GM23248 (cell line): Measurements from ENCODE around the gene ZNF398. TPM values are rescaled to one million over a fixed set of nuclear protein-coding genes. Genes with fewer than 3 reads are reported as not detected.

Experiments
- DNase-seq: peaks from one replicate; pipeline ENCODE4 v3.0.0-alpha.2; 2015
- H2AFZ ChIP-seq: fragments of 200-600 bp; sonication (generic); 2 replicates; pipeline ENCODE4 v1.6.1; 2016; ENCODE audit warnings: antibody characterized with exemption
- H3F3A ChIP-seq: fragments of 200-600 bp; sonication (generic); 2 replicates; pipeline ENCODE4 v1.6.1; 2016; ENCODE audit warnings: mild to moderate bottlenecking, antibody characterized with exemption, mixed run types; ENCODE audit not compliant: insufficient read depth
- H3K27ac ChIP-seq: fragments of 200-600 bp; sonication (generic); 2 replicates; pipeline ENCODE4 v1.5.1; 2016; ENCODE audit warnings: mild to moderate bottlenecking
- H3K27me3 ChIP-seq: fragments of 200-600 bp; sonication (generic); replicated peaks from 2 replicates; pipeline ENCODE4 v1.6.1; 2016; ENCODE audit warnings: mild to moderate bottlenecking; ENCODE audit not compliant: insufficient read depth
- H3K36me3 ChIP-seq: fragments of 200-600 bp; sonication (generic); 2 replicates; pipeline ENCODE4 v1.6.1; 2016; ENCODE audit warnings: low read depth, mild to moderate bottlenecking
- H3K4me1 ChIP-seq: fragments of 200-600 bp; sonication (generic); 2 replicates; pipeline ENCODE4 v1.6.1; 2016; ENCODE audit warnings: mild to moderate bottlenecking; ENCODE audit not compliant: insufficient read depth
- H3K4me2 ChIP-seq: fragments of 200-600 bp; sonication (generic); one replicate; pipeline ENCODE4 v1.6.1; 2016; ENCODE audit warnings: mild to moderate bottlenecking; ENCODE audit not compliant: unreplicated experiment
- H3K4me3 ChIP-seq: fragments of 200-600 bp; sonication (generic); 2 replicates; pipeline ENCODE4 v1.5.1; 2016; ENCODE audit warnings: mild to moderate bottlenecking
- H3K79me2 ChIP-seq: fragments of 200-600 bp; sonication (generic); 2 replicates; pipeline ENCODE4 v1.6.1; 2016; ENCODE audit warnings: mild to moderate bottlenecking; ENCODE audit not compliant: insufficient read depth
- H3K9ac ChIP-seq: fragments of 200-600 bp; sonication (generic); 2 replicates; pipeline ENCODE4 v1.6.1; 2016; ENCODE audit warnings: mild to moderate bottlenecking
- H3K9me2 ChIP-seq: fragments of 200-600 bp; sonication (generic); 2 replicates; pipeline ENCODE4 v1.6.1; 2016; ENCODE audit warnings: mixed run types, mild to moderate bottlenecking, moderate library complexity; ENCODE audit not compliant: insufficient read depth
- H3K9me3 ChIP-seq: fragments of 200-600 bp; sonication (generic); one replicate; pipeline ENCODE4 v1.6.1; 2017; ENCODE audit warnings: low read depth
- H4K20me1 ChIP-seq: fragments of 200-600 bp; sonication (generic); 2 replicates; pipeline ENCODE4 v1.6.0; 2016; ENCODE audit not compliant: insufficient read depth
- EZH2 ChIP-seq: fragments of 200-600 bp; sonication (generic); IDR thresholded peaks from 2 replicates; pipeline ENCODE4 v1.6.1; 2018; ENCODE audit warnings: antibody characterized with exemption, mild to moderate bottlenecking; ENCODE audit not compliant: insufficient read depth, poor library complexity, severe bottlenecking
- EZH2phosphoT487 ChIP-seq: fragments of 200-600 bp; sonication (generic); IDR thresholded peaks from 2 replicates; pipeline ENCODE4 v1.6.1; 2018; ENCODE audit warnings: antibody characterized with exemption, moderate library complexity, mild to moderate bottlenecking, low read depth; ENCODE audit not compliant: insufficient read depth
- WGBS, 2 experiments: methylation state at CpG; one replicate each; pipeline ENCODE4 v1.1.6; 2015 to 2017; ENCODE audit warnings: low lambda C conversion rate in 2 of 2, low coverage in 1 of 2; ENCODE audit errors: missing lambda C conversion rate in 2 of 2; 5-methylcytosine and 5-hydroxymethylcytosine counted together
- in situ Hi-C: fragments of 300-500 bp; cut with MboI; formaldehyde crosslinking; loops from 2 replicates; pipeline ENCODE4 v1.15.0; 2020
- polyA plus RNA-seq: library from polyadenylated mRNA; unstranded; fragments of >200 nt; fragmentation: Nextera tagmentation; extraction: Ambion mirVana; gene quantifications from 2 replicates; pipeline ENCODE4 v1.2.1, GENCODE V29; 2016
- total RNA-seq: library from RNA; depleted of rRNA; stranded (reverse); fragments of >200 nt; shearing (Covaris generic); gene quantifications from 2 replicates; pipeline ENCODE4 v1.2.3, GENCODE V29; 2014

The ZNF398 gene
- total and polyA plus RNA-seq, 2 experiments from 2014 or later, result 6.7 to 12.5 TPM

GRCh38 chr7:149145031-149145845, 2.0 kb upstream of the ZNF398 start:
- peaks cover 24% of the 10 kb centered on the region for H3F3A ChIP-seq
- 0 out of 2 replicates have a peak, but pooled peaks cover 3% of the 10 kb centered on the region for H3K4me1 ChIP-seq
- H3K27me3 ChIP-seq, result no peaks in the 10 kb centered on the region
- H3K9me3 ChIP-seq, result no peaks in the 10 kb centered on the region
- no peak overlapping the region for H3K4me2 ChIP-seq
- H3K9ac ChIP-seq, result no peak overlapping the region
- no peak overlapping the region; the same call in 1 of the 2 replicates for H2AFZ ChIP-seq
- in situ Hi-C loops, result no loop called here
- no peaks in the 10 kb centered on the region for H3K36me3 ChIP-seq
- H3K4me3 ChIP-seq, result no peak overlapping the region
- peaks cover 30% of the 10 kb centered on the region for H3K79me2 ChIP-seq
- TF ChIP-seq EZH2 (no peak), EZH2phosphoT487 (no peak)
- H3K27ac ChIP-seq, result no peak overlapping the region
- no peaks in the 10 kb centered on the region for H4K20me1 ChIP-seq
- DNase-seq, result peak; percentile 6
- H3K9me2 ChIP-seq, result no peaks in the 10 kb centered on the region
- 86 to 89% methylated on average over 8 of the region's 8 CpGs for WGBS, 2 experiments

- in situ Hi-C loops, result no loop called here
- no peaks in the 10 kb centered on the region for H3K36me3 ChIP-seq
- 0 out of 2 replicates have a peak, but pooled peaks cover 3% of the 10 kb centered on the region for H3K4me1 ChIP-seq
- H3K4me3 ChIP-seq, result peak overlapping the region; percentile 96
- no peaks in the 10 kb centered on the region for H4K20me1 ChIP-seq
- peak; percentile 89 for DNase-seq
- H3K9me3 ChIP-seq, result no peaks in the 10 kb centered on the region
- H3F3A ChIP-seq, result peaks cover 24% of the 10 kb centered on the region
- H3K9me2 ChIP-seq, result no peaks in the 10 kb centered on the region
- 0 to 2% methylated on average over 48 to 59 of the region's 86 CpGs for WGBS, 2 experiments
- peak overlapping the region; percentile 87 for H3K4me2 ChIP-seq
- peak overlapping the region; percentile 95 for H3K27ac ChIP-seq
- no peak for TF ChIP-seq EZH2phosphoT487
- TF ChIP-seq EZH2, result no peak
- peaks cover 53% of the 10 kb centered on the region for H3K79me2 ChIP-seq
- no peaks in the 10 kb centered on the region for H3K27me3 ChIP-seq
- peak overlapping the region; percentile 99 for H2AFZ ChIP-seq
- peak overlapping the region; percentile 99 for H3K9ac ChIP-seq
Measured at GRCh38 chr7:149147752-149148653, 750 bp downstream of the ZNF398 start.

- Histone ChIP-seq H3F3A (peaks cover 13% of the 10 kb centered on the region; the same call in 1 of the 2 replicates), H3K9me2 (no peaks in the 10 kb centered on the region), H3K4me2 (no peak overlapping the region), H3K27me3 (no peaks in the 10 kb centered on the region), H3K9ac (no peak overlapping the region), H3K4me3 (no peak overlapping the region), H4K20me1 (no peaks in the 10 kb centered on the region; the same call in 1 of the 2 replicates), H2AFZ (no peak overlapping the region), H3K79me2 (peaks cover 81% of the 10 kb centered on the region), H3K9me3 (no peaks in the 10 kb centered on the region), H3K4me1 (0 out of 2 replicates have a peak, but pooled peaks cover 3% of the 10 kb centered on the region), H3K36me3 (peaks cover 12% of the 10 kb centered on the region), H3K27ac (no peak overlapping the region)
- TF ChIP-seq EZH2, result no peak
- no peak for TF ChIP-seq EZH2phosphoT487
- 83 to 85% methylated on average over 4 of the region's 4 CpGs for WGBS, 2 experiments
- in situ Hi-C loops, result no loop called here
- DNase-seq, result no peak
Measured at GRCh38 chr7:149150981-149151380, 3.7 kb downstream of the ZNF398 start.

- H3K9me3 ChIP-seq, result no peaks in the 10 kb centered on the region
- 58 to 60% methylated on average over 2 of the region's 2 CpGs for WGBS, 2 experiments
- no peaks in the 10 kb centered on the region for H3K9me2 ChIP-seq
- H3F3A ChIP-seq, result peaks cover 9% of the 10 kb centered on the region; the same call in 1 of the 2 replicates
- no peak for TF ChIP-seq EZH2phosphoT487
- no peak for TF ChIP-seq EZH2
- H3K27me3 ChIP-seq, result no peaks in the 10 kb centered on the region
- no peak overlapping the region for H3K4me2 ChIP-seq
- in situ Hi-C loops, result no loop called here
- H3K4me1 ChIP-seq, result no peaks in the 10 kb centered on the region
- peaks cover 98% of the 10 kb centered on the region for H3K79me2 ChIP-seq
- peaks cover 20% of the 10 kb centered on the region for H3K36me3 ChIP-seq
- H4K20me1 ChIP-seq, result no peaks in the 10 kb centered on the region; the same call in 1 of the 2 replicates
- DNase-seq, result no peak
- H3K9ac ChIP-seq, result no peak overlapping the region
- H3K4me3 ChIP-seq, result no peak overlapping the region
- no peak overlapping the region for H2AFZ ChIP-seq
- H3K27ac ChIP-seq, result no peak overlapping the region
Measured at GRCh38 chr7:149153346-149153745, 6.1 kb downstream of the ZNF398 start.
